AG09319 (cell line): ENCODE measurements around the gene FBXW12.
"Not testable (repeated sequence)": the region's sequence is repeated elsewhere in the genome, so short reads cannot be mapped to it uniquely, and the experiment has no call there.

Source experiments
- DNase-seq: peaks from one replicate; pipeline ENCODE4 v3.0.0-alpha.2; 2010; ENCODE audit warnings: low read depth; ENCODE audit errors: extremely low read depth
- TF ChIP-seq, protein P1 (sequence below): IDR thresholded peaks from 2 replicates; pipeline ENCODE4 v1.5.1; 2011; ENCODE audit warnings: low read depth, mild to moderate bottlenecking, inconsistent platforms, low read length, moderate library complexity

FBXW12 gene

DNA sequence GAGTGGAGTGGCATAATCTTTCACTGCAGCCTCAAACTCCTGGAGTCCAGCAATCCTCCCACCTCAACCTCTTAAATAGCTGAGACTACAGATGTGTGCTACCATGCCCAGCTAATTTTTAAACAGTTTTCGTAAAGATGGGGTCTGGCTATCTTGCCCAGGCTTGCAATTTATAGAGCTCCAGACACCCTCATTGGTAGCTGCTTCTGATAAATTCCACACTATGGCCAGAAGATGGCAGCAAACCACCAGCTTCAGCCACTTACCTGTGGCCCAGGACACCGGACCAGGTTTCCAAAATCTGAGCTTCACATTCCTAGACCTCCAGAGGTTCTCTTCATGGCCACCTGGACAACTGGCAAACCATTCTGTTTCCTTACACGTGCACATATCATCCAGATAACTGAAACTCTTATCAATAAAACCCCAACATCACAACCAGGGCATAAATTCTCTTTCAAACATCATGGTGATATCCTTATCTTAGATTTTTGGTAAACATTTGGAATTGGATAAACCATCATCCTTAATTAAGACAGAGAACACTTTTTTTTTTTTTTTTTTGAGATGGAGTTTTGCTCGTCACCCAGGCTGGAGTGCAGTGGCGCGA lies 28.9 kb downstream of the FBXW12 start:
- TF ChIP-seq, protein P1, sequence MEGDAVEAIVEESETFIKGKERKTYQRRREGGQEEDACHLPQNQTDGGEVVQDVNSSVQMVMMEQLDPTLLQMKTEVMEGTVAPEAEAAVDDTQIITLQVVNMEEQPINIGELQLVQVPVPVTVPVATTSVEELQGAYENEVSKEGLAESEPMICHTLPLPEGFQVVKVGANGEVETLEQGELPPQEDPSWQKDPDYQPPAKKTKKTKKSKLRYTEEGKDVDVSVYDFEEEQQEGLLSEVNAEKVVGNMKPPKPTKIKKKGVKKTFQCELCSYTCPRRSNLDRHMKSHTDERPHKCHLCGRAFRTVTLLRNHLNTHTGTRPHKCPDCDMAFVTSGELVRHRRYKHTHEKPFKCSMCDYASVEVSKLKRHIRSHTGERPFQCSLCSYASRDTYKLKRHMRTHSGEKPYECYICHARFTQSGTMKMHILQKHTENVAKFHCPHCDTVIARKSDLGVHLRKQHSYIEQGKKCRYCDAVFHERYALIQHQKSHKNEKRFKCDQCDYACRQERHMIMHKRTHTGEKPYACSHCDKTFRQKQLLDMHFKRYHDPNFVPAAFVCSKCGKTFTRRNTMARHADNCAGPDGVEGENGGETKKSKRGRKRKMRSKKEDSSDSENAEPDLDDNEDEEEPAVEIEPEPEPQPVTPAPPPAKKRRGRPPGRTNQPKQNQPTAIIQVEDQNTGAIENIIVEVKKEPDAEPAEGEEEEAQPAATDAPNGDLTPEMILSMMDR = peak; percentile 69
- DNase-seq = peak; percentile 16

DNA sequence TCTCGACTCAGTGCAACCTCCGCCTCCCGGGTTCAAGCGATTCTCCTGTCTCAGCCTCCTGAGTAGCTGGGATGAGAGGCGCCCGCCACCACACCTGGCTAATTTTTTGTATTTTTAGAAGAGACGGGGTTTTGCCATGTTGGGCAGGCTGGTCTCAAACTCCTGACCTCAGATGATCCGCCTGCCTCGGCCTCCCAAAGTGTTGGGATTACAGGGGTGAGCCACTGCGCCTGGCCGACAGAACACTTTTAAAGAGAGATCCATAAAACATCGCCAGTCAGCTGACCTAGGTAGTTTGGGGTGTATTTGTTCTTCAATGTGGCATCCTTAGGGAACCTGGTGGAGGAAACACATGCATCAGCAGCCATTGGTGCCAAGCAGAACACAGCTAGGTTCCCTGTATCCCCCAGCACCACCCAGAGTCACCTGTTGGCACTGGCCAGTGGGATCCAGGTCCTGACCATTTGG lies 29.4 kb downstream of the FBXW12 start:
- DNase-seq = not testable (repeated sequence)

DNA sequence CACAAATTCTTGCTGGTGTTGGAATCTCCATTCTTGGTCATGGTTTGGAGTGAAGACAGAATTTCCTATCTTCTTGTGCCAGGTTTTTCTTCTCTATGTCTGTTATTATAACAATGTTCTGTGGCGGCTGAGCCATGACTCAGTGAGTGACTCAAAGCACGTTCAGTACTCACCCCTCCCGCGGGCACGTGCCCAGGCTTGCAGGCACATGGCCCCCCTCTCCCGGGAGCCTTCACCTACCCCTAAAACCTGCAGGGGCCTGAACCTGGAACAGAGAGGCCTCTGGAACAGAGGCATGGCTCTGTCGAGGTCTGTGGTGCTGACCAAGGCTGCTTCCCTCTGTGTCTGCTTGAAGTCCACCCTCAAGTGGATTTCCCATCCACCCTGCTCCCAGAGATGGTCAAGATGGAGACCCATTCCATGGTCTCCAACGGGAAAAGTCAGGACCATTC lies 30.3 kb downstream of the FBXW12 start:
- TF ChIP-seq, protein P1 = no peak

DNA sequence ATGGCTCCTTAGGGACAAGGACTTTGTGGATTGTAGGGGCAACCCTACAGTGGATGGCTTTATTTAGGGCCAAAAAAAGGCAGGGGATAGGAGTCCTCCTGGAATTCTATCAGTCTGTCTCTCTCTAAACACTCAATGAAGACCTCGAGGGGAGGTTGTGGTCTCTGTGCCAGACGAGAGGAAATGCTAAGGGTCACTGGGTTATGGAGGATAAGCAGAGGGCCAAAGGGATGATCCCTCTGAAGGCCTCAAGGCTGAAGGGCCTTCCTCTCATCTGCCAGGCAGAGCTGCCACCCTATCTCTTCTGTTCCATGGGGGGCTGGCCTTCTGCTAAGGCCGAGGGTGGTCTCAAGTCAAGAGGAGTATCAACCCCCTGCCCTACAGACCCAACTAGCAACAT lies 30.9 kb downstream of the FBXW12 start:
- DNase-seq = no peak

More for the DNA sequence above, 30.3 kb downstream of the FBXW12 start:
- DNase-seq = peak; percentile 67

DNA sequence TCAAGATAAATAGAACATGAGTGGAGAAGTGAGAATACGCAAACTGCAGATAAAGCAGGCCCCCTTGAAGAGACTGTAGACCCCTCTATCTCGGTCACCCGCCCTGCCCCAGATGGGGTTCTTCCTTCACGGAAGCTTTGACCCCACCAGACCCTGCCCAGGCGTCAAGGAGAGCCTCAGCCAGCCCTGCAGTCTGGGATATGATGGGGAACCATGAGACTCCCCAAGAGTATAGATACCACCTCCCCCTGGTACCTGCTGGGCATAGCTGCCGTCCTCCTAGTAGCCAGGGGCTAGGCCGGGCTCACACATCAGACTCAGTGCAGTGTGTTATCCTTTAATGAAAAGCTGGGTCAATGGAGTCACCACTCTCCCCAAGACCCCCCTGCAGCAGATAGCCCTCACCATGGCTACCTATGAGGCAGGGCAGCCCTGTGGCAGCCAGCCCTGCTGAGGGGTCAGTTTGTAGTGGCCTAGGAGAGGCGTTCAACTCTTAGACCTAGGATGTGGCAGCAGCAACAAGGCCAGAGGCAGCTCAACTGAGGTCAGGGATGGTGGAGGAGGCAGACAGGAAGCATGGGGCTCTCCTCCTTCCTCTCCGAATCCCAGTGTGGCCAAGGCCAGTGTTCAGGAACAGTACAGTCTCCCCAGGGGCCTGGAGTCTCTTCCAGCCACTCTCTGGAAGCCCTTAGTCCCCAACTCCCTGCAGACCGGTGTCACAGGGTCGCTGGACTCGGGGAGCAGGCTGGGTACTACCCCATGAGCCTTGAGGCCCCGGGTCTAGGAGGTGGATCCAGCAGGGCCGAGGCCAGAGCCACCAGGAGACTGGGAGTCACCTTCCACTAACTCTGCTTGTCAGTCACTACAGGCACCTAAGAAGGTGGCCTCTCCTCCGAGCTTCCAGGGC lies 31.8 kb downstream of the FBXW12 start:
- no peak for DNase-seq
- TF ChIP-seq, protein P1 = no peak

More for the DNA sequence above, 30.9 kb downstream of the FBXW12 start:
- TF ChIP-seq, protein P1 = no peak

DNA sequence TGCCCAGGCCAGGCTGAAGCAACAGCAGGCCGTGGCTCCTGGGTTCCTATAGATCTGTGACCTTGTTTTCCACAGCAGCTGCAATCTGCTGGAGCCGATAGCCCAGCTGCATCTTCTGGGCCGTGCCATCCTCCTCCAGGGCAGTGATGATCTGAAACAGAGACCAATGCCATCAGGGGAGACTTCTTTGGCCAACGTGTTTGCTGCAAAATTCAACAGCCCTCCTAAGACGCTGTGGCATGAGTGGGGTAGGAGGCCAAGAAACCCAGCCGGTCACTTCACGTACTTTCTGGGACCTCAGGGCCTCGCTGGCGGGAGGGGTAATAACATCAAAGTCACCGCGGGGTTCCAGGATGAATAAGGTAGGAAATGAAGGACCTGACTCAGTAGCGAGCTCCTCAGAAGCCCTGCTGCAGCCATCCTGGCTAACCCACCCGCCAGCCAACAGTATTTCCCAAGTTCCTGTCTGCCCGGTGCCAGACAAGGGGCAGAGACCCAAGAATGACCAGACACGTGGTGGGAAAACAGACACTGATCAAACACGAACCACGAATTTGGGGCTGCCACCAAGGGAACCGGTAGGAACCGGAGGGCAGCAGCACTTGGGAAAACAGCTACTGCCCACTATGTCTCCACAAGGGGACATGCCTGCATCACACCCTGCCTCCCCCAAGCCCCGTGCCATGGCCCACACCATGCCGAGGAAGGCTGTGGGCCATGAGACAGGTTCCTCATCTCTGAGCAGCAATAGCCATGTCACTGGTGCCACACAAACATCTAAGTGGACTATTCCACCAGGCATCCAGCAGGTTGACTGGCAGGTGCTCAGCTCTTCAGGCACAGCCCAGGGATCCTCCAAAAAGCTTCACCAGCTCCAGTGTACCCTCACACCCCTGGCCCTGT lies 32.7 kb downstream of the FBXW12 start:
- TF ChIP-seq, protein P1 = no peak
- no peak for DNase-seq

DNA sequence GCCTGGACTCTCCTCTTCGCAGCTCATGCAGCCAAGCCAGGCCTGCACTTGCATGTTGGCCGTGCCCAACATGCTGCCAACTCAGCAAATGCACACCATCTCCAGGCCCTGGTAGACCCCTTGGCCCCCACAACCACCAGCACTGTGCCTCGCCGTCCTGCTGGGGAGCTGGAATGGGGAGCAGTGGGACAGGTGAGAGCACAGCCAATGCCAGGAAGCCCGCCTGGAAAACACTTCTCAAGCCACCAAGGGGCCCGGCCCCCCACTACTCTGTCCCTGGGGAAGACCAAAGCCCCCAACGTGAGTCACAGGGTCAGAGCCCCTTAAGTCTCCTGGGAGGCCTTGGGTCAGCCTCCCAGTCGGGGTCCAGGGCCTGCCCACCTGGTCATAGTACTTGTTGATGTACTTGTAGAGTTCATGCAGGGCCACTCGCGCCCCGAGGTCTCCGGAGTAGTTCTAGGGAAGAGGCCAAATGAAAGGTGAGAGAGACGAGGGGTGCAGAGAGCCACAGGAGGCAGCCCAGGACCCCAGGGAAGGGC lies 33.4 kb downstream of the FBXW12 start:
- TF ChIP-seq, protein P1 = no peak
- DNase-seq = no peak
